HG03196 (cell line): ENCODE measurements around the gene FADS6.

ENCODE experiments used
- ATAC-seq: cut with Tn5 transposase; IDR thresholded peaks from one replicate; pipeline ENCODE4 v1.9.1; 2021; ENCODE audit not compliant: unreplicated experiment

Gene FADS6

DNA sequence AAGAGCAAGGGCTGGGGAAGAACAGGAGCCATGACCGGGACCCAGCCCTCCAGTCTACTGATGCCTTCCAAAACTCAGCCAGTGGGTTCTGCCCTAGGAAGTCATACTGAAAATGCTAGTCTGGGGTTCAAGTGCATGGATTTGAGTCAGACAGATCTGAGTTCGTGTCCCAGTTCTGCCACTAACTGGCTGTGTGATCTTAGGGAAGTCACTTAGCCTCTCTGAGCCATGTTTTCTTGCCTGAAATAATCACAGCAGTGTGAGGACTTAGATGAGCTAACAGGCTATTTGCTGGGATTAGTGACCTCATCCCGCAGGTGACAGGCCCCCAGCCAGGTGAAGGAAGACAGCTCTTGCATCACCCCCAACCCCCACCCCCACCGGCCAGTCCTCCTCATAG lies 38.1 kb downstream of the FADS6 start:
- ATAC-seq: no peak

DNA sequence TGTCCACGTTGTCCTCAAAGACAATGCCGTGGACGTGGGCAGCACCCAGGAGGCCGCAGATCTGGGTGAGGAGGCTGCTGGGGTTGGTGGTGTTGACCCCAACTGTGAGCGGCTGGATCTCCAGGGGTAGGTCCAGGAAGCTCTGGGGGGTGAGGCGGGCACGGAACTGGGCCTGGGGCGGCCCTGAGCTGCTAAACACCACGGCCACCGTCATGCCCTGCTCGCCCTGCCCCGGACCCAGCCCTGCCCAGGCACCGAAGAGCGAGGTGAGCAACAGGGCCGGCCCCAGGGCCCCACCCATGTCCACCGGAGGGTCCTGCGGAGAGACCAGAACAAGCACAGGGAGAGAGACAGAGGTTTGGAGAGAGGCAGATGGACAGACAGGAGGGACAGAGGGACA lies 38.6 kb downstream of the FADS6 start:
- no peak for ATAC-seq

DNA sequence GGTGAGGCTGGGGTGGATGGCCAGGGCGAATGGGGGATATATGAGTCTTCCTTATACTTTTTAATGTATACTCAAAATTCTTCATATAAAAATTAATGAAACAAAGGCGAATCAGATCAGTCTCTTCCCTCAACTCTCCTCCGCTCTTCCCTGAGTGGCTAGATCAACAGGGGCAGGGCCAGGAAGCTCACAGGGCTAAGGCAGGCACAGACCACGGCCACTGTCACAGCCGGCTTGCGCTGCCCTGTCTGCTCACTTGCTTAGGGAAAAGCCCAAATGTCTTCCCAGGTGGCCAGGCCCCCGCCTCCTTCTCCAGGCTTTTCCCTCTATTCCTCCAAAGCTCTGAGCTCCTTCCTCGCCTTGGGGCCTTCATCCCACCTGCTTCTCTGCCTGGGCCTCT lies 39.8 kb downstream of the FADS6 start:
- ATAC-seq: no peak

DNA sequence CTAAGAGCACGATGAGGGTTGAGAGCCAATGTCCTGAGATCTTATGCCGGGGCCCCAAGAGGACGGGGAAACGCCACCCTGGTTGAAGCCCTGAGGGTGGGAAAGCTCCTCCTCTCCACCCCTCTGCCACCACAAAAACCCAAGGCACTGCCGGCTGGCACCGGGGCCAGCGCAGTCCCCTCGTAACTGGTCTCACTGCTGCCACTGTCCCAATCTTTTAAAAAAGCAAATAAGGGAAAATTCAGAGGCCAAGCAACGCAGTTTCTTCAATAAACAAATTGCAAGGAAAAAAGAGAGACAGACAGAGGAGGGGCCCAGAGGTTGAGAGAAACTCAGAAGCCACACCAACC lies 40.4 kb downstream of the FADS6 start:
- ATAC-seq: no peak

DNA sequence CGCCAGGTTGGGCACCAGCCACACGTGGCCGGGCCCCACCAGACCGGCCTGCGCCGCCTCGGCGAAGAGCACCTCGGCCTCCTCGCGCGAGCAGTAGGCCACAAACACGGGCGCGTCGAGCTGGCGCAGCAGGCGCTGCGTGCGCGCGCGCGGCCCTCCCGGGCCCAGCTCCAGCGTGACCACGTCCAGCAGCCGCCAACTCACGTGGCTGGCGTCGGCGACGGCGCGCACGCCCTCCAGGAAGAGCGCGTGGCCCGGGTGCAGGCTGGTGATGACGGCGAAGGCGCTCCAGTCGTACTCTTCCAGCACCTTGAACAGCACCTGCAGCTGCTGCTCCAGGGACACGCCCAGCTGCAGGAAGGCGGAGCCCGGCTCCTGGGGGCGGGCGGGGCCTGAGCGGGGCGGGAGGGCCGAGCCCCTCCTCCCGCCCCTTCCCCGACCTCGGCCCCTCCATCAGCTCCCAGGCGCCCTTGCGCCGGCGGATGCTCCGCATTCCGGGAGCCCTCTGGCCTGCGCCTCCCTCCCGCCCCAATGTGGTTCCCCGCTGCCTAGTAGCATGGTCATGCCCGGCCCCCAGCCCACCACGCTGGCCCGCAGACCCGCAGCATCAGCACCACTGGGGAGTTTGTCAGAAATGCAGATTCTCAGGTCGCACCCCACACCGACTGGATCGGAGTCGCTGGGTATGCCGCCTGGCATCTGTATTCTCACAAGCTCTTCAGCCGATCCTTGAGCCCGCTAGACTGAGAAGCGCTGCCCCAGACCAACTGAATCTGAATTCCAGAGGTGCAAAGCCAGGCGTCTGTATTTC lies 41.0 kb downstream of the FADS6 start:
- no peak for ATAC-seq

DNA sequence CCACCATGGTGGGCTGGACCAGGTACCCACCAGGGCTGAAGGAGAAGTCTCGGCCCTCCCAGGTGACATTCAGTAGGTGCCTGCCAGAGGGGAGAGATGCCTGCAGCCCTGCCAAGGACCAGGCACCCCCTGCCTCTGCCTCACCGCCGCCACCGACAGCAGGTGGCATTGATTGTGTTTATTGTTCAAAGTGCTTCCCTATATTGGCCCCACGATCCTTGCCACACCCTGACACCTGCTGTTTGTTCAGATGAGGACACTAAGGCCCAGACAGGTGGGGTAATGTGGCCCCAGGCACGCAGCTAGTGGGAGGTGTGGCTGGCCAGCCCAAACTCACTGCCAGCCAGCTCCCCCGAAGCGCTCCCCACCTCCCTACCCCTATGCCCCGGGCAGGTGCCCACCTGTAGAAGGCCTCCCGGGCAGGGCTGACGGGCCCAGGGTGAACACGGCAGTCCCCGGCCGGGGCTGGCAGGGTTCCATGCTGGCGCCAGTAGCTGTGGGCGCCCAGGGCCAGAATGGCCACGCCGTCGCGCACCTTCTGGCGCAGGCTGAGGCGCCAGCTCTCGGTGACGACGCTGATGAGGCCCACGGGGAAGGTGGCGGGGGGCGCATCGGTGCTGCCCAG lies 41.7 kb downstream of the FADS6 start:
- ATAC-seq: no peak

DNA sequence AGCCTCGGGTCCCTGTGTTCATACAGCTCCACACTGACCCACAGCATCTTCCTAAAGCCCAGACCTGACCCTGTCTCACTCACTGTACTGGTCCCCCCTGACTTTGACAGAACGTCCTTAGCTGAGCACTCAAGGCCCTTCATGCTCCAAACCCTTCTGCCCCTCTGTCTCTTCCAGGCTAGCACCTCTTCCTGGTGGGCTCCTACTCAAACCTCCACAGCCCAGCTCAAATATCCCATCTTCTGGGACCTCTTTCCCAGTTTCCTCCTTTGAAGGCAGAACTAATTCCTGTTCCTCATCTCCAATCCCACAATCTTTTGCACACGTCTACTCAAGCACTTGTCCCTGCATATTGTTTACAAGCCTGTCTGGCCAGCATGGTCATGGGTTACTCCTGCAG lies 42.5 kb downstream of the FADS6 start:
- no peak for ATAC-seq

DNA sequence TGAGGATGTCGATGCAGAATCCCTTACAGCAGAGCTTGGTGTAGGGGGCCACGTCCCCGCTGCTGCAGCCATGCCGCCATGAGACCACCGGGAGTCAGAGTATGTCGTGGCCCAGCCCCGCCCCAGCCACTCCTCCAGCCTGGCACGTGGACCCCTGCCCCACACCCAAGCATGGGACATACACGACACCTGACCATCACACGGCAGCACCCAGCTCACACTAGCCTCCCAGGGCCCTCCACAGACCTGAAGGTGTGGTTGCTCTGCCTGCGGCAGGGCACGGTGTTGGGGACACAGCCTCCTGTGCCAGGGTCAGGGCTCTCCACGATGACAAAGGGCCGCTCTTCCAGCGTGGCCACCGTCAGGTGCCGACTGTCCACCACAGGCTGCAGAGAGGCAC lies 43.1 kb downstream of the FADS6 start:
- ATAC-seq: no peak

DNA sequence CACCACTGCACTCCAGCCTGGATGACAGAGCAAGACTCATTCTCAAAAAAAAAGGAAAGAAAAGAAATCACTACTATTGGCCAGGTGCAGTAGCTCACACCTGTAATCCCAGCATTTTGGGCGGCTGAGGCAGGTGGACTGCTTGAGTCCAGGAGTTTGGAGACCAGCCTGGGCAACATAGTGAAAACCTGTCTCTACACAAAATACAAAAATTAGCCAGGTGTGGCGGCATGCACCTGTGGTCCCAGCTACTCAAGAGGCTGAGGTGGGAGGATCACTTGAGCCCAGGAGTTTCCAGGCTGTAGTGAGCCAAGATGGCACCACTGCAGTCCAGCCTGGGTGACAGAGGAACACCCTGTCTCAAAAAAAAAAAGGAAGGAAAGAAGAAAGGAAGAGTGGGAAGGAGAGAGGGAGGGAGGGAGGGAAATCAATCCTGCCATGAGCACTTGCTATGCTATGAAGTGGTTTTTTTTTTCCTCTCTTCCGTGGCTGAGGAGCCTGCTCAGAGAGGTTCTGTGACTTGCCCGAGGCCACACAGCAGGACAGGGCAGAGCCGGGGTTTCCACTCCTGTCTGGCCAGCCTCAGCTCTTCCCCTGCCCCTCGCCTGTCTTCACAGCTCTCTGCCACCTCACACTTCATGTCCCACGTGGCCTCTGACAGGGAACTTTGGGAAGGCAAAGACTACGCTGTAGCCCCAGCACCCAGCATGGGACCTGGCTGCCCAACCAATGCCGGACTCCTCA lies 44.6 kb downstream of the FADS6 start:
- ATAC-seq: no peak

DNA sequence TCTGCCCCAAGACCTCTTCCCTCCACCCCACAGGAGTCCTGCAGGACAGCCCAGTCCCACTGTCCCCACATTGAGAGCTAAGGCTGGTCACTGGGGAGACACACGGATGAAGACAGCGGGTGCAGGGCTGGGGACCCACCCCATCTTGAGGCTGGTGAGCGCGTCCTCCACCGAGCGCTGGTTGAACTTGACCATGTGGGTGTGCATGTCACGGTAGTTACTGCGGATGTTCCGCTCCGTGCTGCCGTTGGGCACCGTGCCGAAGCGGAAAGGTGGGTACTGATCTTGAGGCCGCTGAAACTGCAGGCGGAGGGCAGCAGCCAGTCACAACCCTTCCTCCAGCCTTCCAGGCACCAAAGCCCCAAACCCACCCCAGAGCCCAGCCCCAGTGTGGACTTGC lies 46.8 kb downstream of the FADS6 start:
- ATAC-seq: no peak

DNA sequence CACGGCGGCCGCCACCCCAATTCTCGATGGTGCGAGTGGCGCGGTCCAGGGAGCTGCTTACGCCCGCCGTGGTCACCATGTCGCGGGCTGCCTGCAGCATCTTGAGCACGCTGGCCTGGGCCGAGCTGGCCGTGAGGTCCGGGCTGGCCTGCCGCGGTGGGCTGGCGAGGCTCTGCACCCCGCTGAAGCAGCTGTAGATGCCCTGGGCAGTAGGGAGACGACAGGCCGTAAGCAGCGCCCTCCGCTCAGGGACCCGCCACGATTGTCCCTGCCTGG lies 50.1 kb downstream of the FADS6 start:
- ATAC-seq: no peak

DNA sequence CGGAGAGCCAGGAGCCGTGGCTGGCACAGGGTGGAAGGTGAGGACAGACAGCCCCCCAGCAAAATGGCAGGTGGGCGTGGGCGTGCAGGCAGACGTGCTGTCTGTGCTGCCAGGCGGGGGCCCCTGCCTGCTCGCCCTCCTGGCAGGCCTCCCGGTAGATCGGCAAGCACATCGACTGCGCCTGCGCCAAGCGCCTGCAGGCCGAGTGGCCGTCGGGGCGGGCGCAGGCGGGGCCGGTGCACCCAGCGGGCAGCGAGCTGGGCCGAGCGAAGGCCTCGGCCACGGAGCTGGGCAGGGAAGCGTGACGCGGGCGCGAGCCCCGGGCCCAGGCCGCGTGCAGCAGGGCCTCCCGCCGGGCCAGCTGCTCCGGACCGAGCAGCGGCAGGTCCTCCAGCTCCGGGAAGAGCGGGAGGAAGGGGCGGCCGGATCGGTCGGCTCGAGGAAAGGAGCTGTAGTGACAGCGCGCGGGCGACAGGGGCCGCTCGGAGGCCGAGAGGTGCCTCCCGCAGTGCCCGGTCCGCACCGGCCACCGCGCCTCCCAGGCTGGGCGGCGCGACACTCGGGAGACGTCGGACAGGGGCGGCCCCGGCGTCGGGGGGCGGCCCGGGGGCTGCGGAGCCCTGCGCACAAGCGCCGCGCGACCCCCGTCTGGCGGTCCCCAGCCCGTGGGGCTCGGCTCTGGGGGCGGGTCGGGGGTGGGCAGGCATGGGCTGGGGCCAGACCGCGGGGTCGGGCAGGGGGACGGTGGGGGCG lies 50.7 kb downstream of the FADS6 start:
- no peak for ATAC-seq

DNA sequence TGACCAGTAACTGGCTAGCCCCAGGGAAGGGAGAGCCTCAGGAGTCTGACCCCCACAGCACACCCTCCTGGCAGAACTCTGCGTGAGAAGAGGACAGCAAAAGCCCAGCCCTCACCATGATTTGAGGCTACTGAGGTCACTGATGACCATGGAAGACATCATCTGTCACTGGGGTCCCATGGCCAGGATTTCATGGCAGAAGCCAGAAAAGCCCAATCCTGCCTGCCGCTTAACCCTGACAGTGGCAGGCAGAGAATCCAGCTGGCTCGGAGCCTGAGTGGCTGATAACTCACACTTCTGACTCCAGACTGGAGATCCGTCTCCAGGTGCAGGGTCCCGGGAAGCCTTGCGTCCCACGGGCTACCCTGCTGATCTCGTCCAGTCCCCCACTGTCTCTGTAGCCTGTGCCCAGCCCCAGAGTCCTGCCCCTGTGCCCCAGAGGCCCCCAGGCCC lies 51.3 kb downstream of the FADS6 start:
- no peak for ATAC-seq

DNA sequence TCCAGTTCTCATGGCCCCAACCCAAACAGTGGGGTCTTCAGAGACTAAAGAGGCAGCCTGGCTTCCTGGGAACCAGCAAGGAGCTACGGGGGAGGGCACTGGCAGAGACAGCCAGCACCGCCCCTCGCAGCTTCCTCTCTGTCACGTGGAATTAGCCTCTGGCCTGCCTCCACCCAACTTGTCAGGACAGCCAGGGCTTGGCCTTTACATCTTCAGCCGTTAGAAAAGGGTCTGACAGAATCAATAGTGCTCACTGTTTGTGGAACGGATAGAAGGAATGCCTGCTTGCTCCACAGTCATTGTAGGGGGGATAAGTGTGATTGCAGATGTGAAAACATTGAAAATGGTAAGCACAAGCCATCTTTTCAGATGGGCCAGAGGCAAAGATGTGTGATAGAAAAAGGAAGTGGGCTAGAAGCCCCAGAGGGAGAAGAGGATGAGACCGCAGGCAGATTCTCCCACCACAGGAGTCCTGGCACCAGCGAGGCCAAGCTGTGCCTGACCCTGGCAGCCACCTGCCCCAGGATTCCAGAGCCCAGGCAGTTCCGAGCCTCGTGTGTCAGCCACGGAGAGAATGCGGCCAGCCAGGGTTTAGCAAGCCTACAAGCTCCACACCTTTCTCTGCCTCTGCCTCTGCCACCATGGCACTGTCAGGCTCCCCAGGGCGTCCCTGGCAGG lies 52.3 kb downstream of the FADS6 start:
- ATAC-seq: no peak

DNA sequence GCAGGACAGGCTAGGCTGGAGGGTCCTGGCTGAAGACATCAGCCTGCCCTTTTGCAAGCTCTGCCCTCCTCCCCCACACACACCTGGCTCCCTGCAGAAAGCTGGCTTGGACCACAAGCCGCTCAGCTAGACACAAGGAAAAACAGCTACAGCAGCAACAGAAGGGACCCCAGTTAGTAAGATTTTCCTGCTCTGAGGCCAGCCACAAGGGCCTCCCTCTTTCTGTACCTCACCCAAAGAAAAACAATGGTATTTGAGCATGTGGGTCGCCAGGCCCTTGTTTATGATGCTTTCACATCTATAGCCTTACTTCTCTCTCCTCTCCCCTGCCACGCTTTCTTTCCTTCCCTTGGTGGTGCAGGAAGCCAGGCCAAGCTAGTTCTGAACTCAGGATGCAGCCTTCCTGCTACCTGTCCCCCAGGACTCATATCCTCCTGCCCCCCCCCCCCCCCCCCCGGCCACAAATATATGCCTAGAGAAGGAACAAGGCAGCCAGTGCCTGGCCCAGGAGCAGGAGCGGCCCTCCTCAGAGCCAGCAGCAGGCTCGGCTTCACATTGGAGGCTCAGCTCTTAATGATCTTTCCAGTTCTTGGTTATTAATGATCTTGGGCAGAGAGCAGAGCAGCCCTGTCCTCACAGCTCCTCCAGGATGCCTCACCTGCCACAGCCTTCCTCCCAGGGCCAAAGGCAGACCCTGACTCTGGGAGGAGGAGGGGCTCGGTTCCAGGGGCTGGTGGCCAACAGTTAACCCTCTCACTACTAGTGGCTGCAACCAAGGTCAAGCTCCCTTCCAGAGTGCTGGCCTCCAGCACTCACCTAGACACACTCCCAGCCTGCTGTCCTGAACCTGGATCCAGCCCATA lies 53.2 kb downstream of the FADS6 start:
- ATAC-seq: no peak

DNA sequence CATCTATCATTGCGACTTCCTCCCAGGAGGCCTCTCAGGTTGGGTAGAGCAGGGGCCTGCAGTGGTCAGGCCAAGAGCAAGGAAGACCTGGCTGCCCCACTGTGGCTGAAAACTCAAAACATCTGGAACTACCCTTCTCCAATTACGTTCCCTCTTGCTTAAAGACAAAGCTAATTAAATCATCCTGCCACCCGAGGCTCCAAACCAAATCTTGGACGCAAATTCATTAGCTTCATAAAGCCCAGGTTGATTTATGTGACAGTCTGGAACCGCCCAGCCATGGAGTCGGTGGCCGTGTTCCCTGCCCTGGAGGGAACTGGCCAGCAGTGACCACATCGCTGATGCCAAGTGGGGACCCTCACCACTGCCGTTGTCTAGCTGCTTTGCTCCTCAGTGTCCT lies 55.2 kb downstream of the FADS6 start:
- ATAC-seq: no peak

DNA sequence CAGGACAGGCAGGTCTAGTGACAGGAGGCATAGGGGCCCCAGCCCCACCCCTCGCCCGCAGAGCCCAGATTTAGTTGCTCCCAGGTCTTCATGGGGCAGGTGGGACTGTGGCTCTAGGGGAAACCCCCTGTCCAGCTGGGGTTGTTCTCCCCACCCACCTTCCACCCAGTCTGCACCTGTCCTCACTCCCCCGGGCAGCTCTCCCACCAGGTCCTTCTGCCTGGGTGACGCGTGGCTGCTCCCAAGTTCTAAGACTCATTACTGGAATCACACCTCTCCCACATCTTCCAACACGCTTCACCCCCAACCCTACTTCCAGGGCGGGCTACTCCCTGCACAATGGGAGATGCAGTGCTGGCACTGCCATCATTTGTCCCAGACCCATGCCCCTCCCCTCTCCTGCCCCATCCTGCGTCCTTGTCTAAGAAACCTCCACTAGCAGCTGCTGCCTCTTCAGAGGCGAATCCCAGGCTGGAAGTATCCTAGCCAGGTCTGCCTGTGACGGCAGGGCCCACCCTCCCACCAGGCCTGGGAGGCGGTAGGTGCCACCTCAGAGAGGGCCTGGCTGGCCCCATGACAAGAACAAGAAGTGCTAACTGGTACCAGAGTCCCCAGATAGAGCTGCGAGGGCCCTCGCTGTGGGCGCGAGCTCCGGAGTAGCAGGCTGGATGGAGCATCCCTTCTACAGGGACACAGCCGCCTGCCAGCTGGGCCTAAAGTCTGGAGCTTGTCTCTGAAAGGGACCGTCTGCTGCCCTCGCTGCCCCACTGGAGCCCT lies 56.6 kb downstream of the FADS6 start:
- ATAC-seq: no peak

DNA sequence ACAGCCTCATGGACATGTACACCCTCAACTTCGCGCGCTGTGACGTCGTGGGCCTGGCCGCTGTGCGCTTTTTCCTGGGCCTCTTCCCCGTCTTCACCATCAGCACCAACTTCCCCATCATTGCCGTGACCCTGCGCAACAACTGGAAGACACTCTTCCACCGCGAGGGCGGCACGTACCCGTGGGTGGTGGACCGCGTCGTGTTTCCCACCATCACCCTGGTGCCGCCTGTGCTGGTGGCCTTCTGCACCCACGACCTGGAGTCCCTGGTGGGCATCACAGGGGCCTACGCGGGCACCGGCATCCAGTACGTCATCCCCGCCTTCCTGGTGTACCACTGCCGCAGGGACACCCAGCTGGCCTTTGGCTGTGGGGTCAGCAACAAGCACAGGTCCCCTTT lies 57.2 kb downstream of the FADS6 start:
- ATAC-seq: no peak
